Lower leg skin (tissue), 3 donors: Measurements from ENCODE around the gene ATOSA.

Experiments used
- POLR2A ChIP-seq, 2 donors: fragments of 450-650 bp; IDR thresholded peaks; one replicate each; pipeline ENCODE4 v1.6.1; 2016 to 2017; ENCODE audit warnings: antibody characterized with exemption in 2 of 2, mild to moderate bottlenecking in 1 of 2, moderate library complexity in 1 of 2
- TF ChIP-seq, protein P1 (sequence below), 3 donors: fragments of 450-650 bp; IDR thresholded peaks; one replicate each; pipeline ENCODE4 v1.5.1; 2016; ENCODE audit warnings: antibody characterized with exemption in 3 of 3, mild to moderate bottlenecking in 3 of 3, moderate library complexity in 2 of 3

- TF ChIP-seq, protein P1, sequence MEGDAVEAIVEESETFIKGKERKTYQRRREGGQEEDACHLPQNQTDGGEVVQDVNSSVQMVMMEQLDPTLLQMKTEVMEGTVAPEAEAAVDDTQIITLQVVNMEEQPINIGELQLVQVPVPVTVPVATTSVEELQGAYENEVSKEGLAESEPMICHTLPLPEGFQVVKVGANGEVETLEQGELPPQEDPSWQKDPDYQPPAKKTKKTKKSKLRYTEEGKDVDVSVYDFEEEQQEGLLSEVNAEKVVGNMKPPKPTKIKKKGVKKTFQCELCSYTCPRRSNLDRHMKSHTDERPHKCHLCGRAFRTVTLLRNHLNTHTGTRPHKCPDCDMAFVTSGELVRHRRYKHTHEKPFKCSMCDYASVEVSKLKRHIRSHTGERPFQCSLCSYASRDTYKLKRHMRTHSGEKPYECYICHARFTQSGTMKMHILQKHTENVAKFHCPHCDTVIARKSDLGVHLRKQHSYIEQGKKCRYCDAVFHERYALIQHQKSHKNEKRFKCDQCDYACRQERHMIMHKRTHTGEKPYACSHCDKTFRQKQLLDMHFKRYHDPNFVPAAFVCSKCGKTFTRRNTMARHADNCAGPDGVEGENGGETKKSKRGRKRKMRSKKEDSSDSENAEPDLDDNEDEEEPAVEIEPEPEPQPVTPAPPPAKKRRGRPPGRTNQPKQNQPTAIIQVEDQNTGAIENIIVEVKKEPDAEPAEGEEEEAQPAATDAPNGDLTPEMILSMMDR (IDR thresholded peaks at IDR 0.05): no peak
- TF ChIP-seq POLR2A (IDR thresholded peaks at IDR 0.05): no peak
These were observed 19.3 kb upstream of the ATOSA start for GRCh38 chr15:52698514-52698913.
